ENCODE results near the gene COX14.

The COX14 gene

DNA sequence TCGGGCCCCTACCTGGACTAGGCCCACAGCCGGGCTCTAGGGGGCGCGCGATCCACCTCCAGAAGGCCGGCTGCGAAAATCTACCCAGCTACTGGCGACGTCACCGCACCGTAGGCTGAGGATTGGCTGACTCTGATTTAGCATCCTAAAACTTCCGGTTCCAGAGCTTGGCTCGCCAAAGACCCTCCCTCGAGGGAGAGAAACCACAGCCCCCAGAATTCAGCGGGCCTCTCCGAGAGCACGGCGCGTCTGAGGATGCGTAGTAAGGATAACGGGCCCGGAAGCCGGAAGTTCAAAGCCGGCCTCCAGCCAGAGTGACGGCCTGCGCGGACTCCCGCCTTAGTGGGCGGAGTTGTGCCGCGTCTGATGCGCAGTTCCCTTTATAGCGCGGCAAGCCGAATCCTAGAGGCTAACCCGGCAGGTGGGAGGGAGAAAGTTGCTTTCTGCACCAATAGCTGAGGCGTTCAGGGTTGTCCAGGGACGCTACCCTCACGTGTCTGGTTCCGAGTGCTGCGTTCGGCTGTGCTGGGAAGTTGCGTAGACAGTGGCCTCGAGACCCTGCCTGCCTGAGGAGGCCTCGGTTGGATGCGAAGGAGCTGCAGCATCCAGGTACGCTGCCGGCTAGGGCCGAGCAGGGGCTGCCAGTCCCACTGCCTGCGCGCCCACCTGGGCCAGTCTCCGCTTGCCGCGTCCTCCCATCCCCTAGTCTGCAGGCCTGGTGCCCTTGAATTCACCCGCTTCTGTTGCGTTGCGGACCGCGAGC, at the start of gene COX14:
TSS of gene COX14 (plus strand) at position 544 of the 763 bp plus-strand sequence. CDS start 7,808 bp downstream, outside the sequence.
- TF ChIP-seq ZFX (IDR thresholded peaks at IDR 0.05): peak; percentile 76; the same call in 1 of the 2 replicates
- TF ChIP-seq, protein P1, sequence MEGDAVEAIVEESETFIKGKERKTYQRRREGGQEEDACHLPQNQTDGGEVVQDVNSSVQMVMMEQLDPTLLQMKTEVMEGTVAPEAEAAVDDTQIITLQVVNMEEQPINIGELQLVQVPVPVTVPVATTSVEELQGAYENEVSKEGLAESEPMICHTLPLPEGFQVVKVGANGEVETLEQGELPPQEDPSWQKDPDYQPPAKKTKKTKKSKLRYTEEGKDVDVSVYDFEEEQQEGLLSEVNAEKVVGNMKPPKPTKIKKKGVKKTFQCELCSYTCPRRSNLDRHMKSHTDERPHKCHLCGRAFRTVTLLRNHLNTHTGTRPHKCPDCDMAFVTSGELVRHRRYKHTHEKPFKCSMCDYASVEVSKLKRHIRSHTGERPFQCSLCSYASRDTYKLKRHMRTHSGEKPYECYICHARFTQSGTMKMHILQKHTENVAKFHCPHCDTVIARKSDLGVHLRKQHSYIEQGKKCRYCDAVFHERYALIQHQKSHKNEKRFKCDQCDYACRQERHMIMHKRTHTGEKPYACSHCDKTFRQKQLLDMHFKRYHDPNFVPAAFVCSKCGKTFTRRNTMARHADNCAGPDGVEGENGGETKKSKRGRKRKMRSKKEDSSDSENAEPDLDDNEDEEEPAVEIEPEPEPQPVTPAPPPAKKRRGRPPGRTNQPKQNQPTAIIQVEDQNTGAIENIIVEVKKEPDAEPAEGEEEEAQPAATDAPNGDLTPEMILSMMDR (conservative IDR thresholded peaks at IDR 0.05): peak; percentile 99
- H3K27ac ChIP-seq: peak within 1 kb of the TSS; percentile 78

DNA sequence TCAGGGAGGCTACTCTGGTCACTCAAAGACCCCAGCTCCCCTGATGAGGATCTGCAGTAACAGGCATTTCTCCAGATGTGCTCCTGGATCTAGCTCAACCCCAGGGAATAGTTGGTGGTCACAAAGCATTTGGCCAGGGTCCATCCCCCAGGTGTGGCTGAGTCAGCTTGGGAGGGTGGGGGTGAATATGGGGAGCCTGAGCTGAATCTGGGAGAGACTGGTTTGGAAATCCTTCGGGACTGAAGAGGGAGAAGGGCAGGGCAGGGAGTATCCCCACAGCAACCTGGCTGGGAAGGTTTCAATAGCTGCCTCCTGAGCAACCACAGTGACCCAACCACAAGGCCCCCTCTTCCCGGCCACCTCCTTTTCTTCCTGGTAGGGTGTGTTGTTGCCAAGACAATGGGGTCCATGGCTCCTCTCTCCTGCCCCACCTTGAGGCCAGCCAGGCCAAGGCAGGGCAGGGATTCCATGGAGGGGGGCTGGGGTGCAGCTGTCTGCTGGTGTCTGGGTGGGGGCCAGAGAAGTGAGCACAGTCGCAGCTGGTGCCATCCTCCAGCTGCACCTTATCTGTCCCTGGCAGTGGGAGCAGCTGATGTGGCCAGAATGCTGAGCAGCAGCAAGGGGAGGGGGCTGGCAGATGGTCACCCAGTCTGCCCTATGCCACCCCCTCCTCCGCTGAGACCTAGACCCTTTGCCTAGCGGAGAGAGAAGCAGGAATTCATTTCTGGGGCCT, 49.1 kb upstream of the COX14 start:
- TF ChIP-seq, protein P1 (conservative IDR thresholded peaks at IDR 0.05): no peak
- no peak for TF ChIP-seq ZFX (IDR thresholded peaks at IDR 0.05)
- no peak overlapping the region for H3K27ac ChIP-seq

DNA sequence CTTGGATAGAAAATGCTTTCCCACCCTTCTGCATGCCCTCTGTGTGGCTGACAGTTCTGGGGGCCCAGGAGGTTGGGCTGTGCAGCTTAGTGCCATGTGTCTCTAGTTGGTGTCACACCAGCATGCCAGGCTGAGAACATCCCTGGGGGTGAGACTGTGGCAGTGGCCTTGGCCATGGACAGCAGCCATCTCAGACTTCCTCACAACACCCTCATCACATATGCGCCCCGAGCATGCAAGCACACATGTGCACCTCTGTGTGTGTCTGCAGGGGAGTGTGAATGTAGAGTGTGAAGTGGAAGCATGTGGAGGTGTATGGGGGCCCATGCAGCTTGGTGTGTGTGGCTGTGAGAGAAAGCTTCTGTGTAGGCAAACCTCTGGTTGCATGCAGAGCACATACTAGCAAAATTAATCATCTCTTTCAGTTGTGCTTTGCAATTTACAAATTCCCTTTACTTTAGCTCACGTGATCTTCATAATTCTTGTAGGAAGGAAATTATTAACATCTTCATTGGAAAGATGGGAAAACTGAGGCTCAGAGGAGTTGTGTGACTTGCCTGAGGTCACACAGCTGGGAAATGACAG, 46.2 kb upstream of the COX14 start:
- TF ChIP-seq, protein P1 (conservative IDR thresholded peaks at IDR 0.05): no peak
- TF ChIP-seq ZFX (IDR thresholded peaks at IDR 0.05): no peak
- H3K27ac ChIP-seq: no peak overlapping the region

DNA sequence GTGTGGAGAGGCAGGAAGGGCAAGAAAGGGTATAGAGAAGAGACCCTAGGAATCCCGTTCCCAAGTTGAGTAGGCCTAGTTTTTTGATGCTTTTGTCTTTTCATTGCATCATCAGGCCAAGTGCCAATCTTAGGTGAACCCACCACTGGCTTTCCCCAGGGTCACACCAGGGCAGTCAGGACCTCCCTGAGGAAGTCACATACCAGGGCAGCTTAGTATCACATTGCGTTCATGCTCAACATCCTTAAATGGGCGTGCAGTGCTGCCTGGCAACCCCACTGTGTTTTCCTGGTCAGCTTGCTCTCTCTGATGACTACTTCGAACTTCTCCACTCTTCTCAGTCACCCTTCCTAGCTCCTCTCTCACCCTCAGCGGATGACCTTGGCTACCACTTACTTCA, 45.6 kb upstream of the COX14 start:
- TF ChIP-seq, protein P1 (conservative IDR thresholded peaks at IDR 0.05): no peak
- no peak for TF ChIP-seq ZFX (IDR thresholded peaks at IDR 0.05)
- no peak overlapping the region for H3K27ac ChIP-seq

DNA sequence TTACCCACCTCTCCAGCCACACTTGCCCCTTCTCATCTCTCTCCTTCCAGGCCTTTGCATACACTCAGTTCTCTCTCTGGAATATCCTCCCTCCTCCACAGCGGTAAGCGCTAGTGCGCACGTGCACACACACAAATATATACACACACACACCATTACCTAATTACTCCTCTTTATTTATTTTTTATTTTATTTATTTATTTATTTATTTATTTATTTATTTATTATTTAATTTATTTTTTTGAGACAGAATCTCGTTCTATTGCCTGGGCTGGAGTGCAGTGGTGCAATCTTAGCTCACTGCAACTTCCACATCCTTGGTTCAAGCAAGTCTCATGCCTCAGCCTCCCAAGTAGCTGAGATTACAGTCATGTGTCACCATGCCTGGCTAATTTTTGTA, 43.0 kb upstream of the COX14 start:
- no peak for TF ChIP-seq ZFX (IDR thresholded peaks at IDR 0.05)
- TF ChIP-seq, protein P1 (conservative IDR thresholded peaks at IDR 0.05): no peak
- no peak overlapping the region for H3K27ac ChIP-seq

DNA sequence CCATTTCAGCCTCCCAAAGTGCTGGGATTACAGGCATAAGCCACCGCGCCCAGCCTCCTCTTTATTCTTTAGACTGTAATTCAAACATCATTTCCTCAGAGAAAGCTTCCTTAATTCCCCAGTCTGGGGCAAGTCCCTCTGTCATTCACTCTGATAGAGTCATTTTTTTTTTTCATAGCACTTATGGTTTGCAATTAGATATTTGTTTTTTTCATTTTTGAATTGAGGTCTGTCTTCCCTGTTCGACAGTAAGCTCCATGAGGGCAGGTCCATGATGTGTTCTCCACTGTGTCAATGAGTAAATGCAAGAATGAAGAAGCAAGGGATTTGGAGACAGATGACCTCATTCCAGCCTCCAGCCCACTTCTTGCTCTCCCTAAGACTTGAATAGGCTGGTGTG, 42.5 kb upstream of the COX14 start:
- TF ChIP-seq, protein P1 (conservative IDR thresholded peaks at IDR 0.05): no peak
- no peak for TF ChIP-seq ZFX (IDR thresholded peaks at IDR 0.05)
- no peak overlapping the region for H3K27ac ChIP-seq
